ENCODE results near the gene NACA2.

Gene NACA2

DNA sequence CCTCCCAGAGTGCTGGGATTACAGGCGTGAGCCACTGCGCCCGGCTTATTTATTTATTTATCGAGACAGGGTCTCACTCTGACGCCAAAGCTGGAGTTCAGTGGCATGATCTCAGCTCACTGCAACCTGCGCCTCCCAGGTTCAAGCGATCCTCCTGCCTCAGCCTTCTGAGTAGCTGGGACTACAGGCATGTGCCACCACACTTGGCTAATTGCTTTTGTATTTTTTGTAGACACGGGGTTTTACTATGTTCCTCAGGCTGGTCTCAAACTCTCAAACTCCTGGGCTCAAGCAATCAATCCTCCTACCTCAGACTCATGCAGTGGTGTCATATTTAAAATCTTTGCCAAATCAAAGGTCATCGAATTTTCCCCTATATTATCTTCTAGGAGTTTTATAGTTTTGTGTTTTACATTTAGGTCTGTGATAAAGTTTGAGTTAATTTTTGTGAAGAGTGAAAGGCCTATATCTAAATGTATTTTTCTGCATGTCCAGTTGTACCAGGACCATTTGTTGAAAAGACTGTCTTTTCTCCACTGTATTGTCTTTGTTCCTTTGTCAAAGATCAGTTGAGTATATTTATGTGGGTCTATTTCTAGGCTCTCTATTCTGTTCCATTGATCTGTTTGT lies 47.1 kb downstream of the NACA2 start:
- DNase-seq = no peak

DNA sequence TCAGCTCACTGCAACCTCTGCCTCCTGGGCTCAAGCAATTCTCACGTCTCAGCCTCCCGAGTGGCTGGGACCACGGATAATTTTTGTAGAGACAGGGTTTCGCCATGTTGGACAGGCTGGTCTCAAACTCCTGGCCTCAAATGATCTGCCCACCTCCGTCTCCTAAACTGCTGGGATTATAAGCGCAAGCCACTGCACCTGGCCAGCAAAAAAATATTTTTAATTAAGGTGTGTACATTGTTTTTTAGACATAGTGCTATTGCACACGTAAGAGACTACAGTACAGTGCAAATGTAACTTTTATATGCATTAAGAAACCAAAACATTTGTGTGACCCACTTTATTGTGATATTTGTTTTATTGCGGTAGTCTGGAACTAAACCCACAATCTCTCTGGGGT lies 49.0 kb downstream of the NACA2 start:
- no peak for DNase-seq

DNA sequence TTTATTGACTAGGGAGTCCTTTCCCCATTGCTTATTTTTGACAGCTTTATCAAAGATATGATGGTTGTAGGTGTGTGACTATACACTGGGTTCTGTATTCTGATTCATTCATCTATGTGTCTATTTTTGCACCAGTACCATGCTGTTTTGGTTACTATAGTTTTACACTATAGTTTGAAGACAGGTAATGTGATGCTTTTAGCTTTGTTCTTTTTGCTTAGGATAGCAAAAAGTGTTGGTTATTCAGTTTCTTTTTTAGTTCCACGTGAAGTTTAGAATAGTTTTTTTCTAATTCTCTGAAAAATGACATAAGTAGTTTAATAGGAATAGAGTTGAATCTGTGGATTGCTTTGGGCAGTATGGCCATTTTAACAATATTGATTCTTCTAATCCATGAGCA lies 50.1 kb downstream of the NACA2 start:
- DNase-seq = no peak

Data from midbrain (tissue), 1 donor.